ENCODE results near the gene BIN1.

GRCh38 chr2:127095367-127095641, 11.7 kb downstream of the BIN1 start:
- TF ChIP-seq, protein P1, sequence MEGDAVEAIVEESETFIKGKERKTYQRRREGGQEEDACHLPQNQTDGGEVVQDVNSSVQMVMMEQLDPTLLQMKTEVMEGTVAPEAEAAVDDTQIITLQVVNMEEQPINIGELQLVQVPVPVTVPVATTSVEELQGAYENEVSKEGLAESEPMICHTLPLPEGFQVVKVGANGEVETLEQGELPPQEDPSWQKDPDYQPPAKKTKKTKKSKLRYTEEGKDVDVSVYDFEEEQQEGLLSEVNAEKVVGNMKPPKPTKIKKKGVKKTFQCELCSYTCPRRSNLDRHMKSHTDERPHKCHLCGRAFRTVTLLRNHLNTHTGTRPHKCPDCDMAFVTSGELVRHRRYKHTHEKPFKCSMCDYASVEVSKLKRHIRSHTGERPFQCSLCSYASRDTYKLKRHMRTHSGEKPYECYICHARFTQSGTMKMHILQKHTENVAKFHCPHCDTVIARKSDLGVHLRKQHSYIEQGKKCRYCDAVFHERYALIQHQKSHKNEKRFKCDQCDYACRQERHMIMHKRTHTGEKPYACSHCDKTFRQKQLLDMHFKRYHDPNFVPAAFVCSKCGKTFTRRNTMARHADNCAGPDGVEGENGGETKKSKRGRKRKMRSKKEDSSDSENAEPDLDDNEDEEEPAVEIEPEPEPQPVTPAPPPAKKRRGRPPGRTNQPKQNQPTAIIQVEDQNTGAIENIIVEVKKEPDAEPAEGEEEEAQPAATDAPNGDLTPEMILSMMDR (conservative IDR thresholded peaks at IDR 0.05) = no peak
- no peak for TF ChIP-seq EZH2 (IDR thresholded peaks at IDR 0.05; ENCODE audit: low read depth)

Data from PC-9 (cell line).